HPDE6-E6E7 (cell line): ENCODE results near the gene FAM216A.
"Not testable (repeated sequence)": the region's sequence is repeated elsewhere in the genome, so short reads cannot be mapped to it uniquely, and the experiment has no call there.

ENCODE experiments used
- DNase-seq: peaks from one replicate; pipeline ENCODE4 v3.0.0; 2011; ENCODE audit warnings: missing footprints; ENCODE audit errors: extremely low spot score

Gene FAM216A, protein sequence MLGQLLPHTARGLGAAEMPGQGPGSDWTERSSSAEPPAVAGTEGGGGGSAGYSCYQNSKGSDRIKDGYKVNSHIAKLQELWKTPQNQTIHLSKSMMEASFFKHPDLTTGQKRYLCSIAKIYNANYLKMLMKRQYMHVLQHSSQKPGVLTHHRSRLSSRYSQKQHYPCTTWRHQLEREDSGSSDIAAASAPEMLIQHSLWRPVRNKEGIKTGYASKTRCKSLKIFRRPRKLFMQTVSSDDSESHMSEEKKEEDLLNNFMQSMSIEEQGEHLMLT

DNA sequence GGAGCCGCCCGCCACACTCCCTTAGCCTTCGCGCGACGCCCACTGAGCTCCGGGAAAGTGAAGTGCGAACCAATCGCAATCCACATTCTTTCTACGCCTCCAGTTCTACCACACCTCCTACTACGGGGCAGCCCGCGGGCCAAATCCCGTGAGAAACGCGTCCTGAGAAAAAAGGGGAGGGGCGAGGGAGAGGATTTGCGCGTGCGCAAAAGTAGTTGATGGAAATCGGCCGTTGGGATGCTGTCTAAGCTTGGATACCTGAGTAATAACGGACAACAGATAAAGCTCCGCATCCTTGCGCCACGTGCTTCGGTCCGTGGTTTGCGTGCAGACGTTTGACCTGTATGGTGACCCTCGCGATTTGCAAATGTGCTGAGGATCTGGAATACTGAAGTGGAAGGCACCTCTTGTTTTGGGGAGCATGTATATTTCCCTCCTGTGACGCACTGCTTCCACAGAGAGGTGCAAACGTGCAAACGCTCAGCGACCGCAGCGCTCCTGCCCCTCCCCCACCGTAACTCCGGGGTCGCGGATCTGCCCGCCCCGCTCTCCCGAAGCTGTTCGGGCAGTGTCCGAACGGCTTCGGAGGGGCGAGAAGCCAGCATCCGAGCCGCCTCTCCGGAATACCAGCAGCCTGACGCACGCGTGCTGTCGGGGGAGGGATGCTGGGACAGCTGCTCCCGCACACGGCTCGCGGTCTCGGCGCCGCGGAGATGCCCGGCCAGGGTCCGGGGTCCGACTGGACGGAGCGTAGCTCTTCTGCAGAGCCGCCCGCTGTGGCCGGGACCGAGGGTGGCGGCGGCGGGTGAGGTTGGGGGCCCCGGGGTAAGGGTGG lies at the start of gene FAM216A, which contains the start of gene GPN3:
Gene FAM216A, plus strand, starts transcription at position 632 of the 835 bp plus-strand sequence. Its CDS starts 31 bp downstream, at position 663.
Gene GPN3, minus strand, starts transcription at position 44 of the 835 bp plus-strand sequence. CDS start 54 bp downstream, outside the sequence.
- peak; percentile 94 for DNase-seq

DNA sequence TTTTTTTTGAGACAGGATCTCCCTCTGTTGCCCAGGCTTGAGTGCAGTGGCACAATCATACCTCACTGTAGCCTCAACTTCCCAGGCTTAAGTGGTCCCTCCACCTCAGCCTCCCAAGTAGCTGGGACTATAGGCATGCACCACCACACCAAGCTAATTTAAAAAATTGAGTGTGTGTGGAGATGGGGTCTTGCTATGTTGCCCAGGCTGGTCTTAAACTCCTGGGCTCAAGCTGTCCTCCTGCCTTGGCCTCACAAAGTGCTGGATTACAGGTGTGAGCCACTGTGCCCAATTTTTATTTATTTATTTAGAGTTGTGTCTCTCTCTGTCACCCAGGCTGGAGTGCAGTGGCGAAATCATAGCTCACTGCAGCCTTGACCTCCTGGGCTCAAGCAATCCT lies 48.0 kb upstream of the FAM216A start:
- not testable (repeated sequence) for DNase-seq

DNA sequence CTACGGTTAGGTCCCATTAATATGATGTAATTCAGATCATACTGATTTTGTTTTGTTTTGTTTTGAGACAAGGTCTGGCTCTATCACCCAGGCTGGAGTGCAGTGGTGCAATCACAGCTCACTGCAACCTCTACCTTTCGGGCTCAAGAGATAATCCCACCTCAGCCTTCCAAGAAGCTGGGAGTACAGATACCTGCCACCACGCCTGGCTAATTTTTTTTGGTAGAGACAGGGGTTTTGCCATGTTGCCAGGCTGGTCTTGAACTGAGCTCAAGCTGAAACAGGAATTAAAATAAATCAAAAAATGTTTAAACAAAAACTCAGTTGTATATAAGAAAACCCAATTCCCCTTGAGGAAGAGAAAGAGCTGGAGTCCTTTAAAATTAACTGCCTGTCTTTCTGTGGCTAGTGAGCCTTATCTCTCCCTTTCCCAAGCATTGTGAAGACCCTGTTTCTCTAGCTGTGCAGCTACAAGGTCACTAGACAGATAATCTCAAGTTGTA lies 47.4 kb upstream of the FAM216A start:
- no peak for DNase-seq

DNA sequence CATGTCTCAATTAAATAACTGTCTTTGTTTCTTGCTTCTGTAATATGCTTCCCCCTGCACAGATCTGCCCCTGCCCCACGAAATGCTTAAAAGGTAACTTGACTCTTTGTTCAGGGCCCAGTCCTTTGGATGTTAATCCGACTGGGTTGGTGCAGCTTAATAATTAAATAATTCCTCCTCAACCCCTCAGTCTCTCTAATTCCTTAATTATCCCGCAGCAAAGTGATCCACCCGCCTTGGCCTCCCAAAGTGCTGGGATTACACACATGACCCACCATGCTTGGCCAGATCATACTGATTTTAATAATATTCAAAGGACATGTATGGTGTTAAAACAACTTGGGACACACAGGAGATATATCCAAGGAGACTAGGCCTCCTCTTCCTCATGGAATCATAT lies 46.9 kb upstream of the FAM216A start:
- DNase-seq = no peak

DNA sequence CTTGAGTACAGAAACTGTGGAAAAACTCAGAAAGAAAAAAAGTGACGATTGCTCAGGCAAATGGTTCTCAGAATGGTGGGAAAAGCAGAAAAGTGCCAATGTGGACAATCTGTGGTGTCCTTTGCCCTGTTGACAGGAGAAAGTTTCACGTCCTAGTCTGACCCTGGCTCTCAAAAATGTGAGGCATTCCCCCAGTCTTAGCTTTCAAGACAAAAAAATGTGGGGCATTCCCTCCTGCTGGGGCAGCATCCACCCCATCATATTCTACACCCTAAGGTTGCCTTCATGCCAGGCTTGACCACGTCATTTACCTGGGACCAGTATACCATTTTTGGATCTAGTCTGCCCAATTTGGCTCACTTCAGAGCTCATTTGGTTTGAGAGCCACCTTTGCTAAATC lies 44.4 kb upstream of the FAM216A start:
- no peak for DNase-seq

DNA sequence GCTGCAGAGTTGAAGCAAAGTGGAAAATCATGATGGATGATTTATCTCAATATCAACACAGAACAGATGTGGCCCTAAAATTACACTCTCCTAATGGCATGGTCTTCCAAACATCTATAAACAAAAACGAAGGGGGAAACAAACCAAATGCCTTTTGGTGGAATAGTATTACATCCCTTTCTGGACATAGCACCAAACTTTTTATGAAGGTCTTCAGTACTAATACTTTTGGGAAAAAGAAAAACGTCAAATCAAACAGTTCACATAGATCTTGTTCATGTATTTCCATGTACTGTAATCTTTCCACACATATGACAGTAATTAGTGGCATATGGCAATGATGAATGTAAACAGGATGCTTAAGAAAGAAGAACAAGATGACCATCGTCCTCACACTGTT lies 42.2 kb upstream of the FAM216A start:
- DNase-seq = no peak

DNA sequence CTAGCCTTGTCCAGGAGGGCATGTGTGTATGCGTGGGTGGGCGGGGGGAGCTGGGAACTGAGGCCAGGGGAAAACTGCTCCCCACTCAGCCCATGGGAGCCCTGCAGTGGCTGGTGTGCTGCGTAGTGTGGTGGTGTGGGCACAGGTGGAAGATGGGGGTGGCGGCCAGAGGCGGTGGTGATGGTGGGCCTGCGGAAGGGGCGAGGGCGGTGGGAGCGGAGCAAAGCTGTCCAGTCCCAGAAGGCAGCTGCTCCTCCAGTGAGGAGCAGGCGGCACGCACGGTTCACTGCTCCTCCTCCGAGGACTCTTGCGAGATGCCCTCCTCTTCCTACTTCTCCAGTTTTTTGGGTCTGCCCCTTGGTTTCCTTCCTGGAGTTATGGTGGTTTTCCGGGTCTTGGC lies 39.0 kb upstream of the FAM216A start:
- DNase-seq = not testable (repeated sequence)

DNA sequence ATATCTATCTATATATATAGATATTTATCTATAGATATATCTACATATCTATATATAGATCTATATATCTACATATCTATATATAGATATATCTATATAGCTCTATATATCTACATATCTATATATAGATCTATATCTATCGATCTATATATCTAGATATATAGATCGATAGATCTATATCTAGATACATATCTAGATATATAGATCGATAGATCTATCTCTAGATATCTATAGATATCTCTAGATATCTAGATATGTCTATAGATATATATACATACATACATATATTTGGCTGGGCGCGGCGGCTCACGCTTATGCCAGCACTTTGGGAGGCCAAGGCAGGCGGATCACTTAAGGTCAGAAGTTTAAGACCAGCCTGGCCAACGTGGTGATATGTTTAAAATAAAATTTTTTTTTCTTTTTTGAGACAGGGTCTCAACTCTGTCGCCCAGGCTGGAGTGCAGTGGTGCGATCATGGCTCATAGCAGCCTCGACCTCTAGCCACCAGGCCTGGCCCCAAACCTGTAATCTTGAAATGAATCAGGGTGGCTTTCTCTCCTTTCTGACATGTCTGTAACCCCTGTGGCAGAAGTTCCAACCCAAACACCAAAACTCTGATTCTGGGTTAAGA lies 36.6 kb upstream of the FAM216A start:
- no peak for DNase-seq

DNA sequence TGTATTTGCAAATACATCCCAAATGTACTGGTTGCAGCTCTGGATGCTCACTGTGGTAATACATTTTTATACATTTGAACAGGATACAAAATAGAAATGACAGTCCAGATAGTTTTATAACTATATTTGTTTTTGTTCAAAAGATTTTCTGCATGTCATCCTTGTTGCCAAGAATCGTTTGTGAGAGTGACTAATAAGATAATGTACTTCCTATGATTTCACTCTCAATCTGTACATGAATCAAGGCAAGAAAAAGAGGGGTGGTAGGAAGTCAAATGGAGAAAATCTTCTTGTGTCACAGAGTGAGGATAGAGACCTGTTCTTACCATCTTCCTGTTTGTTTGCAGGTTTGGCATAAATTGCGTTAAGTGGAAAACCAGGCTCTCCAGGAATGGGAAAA lies 32.4 kb upstream of the FAM216A start:
- DNase-seq = no peak

DNA sequence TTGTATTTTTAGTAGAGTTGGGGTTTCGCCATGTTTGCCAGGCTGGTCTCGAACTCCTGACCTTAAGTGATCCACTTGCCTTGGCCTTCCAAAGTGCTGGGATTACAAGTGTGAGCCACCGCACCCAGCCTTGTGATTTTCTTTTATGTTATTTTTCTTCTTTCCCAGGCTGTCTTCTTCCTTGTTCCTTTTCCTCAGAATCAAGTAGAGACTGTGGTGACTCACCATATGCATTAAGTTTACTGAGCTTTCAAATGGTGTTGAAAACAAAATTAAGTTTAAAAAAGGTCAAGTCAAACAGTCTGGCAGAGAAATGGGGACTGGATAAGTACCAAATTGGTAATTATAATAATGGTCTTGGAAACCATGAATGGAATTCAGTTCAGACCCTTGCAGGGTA lies 24.2 kb upstream of the FAM216A start:
- DNase-seq = no peak

DNA sequence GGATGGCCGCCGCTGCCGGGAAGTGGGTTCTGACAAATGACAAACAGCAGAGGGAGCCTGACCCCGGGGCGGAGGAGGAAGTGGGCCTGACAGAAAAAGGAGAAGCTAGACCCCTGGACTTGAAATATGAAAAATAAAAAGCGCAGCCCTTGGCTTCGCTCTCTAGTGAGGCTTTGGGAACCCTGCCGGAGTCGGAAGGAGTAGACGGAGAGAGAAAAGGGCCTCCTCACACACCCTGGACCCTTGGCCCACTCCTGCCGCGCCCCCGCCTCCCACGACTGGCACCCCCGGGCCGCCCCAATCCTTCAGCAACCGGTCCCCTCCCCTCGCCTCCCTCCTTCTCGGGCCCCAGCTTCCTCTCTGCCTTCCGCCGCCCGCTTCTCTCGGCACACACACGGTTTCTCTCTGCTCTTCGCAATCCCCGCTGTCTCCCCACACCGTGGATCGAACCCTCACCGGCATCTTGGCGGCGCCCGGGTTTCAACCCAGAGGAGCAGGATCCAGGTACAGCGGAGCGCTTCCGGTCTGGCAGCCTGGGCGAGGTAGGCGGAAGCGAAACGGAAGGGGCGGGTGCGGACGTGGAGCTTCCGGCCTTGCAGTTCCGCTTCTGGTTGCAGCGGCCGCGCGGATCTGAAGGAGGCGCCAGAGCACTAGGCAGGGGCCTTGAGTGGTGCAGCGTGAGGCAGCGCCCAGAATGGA lies 18.7 kb upstream of the FAM216A start, which contains the start of gene ARPC3:
Gene ARPC3, minus strand, starts transcription at position 539 of the 699 bp plus-strand sequence. Its CDS starts 77 bp downstream, at position 462.
- peak; percentile 88 for DNase-seq

DNA sequence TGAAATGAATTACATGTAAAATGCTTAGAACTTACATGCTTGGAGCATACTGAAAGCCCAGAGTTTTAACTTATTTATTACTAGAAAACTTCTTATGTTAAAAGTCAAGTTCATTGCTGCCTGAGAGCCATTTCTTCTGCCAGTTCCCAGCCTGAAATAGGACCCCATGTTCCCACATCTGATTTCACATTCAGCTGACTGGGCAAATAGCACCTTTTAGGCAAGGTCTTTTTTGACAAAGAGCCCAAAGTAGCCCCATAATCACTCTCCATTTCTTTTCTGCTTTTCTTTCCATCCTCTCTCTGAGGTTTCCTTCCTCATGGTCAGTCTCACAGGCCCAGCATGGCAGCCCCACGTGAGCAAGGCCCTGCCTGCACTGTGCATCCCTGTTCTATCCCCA lies 17.4 kb upstream of the FAM216A start:
- no peak for DNase-seq

DNA sequence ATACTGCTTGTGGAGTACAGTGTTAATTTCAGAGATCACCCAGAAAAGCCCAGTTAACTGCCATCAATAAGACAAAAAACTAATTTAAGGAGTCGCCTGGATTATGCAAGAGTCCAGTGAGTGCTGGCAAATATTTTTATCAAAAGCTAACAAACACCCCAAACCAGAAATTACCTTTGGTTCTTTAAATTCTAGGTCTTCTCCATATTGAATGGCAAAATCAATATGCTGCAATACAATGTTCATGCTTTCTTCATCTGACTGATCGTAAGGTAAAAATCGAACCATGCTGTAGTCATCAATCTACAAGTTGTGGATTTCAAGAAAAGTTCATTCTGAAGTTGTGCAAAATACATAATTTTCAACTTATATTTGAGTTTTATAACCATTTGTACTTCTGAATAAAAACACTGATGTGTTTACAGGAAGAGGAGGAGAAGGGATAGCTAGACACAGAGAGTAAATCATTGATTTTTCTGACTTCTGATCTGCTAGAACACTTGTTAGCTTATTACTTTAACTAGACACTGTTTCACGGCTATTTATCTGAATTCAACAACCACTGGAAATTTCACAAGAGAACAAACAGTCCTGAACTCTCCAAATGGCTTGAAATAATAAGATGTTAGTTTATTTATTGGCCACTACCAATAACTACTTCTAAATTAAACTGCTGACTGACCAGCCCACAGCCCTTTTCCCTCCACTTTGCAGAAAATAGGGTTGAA lies 14.9 kb upstream of the FAM216A start:
- no peak for DNase-seq

DNA sequence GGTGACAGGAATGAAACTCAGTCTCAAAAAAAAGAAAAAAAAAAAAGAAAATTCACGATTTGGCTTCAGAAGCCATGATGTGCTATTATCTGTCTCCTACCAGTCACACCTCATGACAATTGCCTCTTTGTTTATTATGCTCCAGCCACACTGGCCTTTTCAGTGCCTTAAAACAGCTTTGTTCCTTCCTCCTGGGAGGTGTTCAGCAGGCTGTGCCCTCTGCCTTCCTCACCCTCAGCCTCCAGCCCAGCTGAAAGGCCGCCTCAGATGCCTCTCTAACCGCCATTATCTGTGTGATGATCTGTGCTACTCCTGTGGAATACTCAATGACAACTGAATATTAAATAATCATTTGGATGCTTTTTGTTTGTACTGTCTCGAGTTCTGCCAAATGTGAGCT lies 9.9 kb upstream of the FAM216A start:
- no peak for DNase-seq

DNA sequence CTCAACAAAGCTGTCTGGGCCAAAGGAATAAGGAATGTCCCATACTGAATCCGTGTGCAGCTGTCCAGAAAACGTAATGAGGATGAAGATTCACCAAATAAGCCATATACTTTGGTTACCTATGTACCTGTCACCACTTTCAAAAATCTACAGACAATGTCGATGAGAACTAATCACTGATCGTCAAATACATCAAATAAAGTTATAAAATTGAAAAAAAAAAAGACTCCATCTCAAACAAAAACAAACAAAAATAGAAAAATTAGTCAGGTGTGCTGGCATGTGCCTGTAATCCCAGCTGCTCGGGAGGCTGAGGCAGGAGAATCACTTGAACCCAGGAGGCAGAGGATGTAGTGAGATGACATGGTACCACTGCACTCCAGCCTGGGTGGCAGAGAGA lies 7.5 kb upstream of the FAM216A start:
- DNase-seq = not testable (repeated sequence)

DNA sequence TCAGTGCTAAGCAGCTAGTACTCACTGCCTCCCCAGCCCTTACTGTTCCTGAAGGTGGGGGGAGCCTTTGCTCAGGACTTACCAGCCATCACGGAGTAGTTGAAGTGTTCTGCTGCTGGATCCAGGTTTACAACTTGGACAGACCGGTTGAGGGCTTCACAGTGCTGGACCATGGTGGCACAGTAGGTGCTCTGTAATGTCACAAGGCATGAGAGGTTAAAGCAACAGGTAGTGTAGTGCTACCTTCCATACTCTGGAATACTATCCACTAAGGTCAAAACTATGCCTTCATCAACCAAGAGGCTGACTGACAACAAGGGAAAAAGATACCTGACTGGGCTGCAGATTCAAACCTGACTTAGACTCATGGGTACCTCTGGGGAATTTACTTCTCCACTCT lies 3.6 kb upstream of the FAM216A start:
- no peak for DNase-seq

DNA sequence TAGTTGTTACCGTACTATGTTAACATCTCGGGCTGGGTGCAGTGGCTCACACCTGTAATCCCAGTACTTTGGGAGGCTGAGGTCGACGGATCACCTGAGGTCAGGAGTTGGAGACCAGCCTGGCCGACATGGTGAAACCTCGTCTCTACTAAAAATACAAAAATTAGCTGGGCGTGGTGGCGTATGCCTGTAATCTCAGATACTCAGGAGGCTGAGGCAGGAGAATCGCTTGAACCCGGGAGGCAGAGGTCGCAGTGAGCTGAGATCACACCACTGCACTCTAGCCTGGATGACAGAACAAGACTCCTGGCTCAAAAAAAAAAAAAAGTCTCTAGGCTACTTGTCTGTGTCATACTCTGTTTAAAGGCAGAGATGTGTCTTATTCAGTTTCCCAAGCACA lies 2.9 kb upstream of the FAM216A start:
- not testable (repeated sequence) for DNase-seq

DNA sequence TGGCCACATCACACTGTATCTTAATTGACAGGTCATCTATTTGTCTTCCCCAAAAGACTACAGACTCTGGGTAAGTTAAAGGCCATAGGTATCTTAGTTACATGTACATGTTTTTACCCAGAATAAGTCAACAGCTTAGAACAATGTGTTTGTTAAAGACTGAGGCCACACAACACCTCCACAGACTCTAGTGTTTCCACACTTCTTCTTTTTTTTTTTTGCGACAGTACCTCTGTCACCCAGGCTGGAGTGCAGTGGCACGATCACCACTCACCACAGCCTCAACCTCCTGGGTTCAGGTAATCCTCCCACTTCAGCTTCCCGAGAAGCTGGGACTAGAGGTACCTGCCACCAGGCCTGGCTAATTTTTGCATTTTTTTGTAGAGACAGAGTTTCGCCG lies 1.9 kb upstream of the FAM216A start:
- no peak for DNase-seq

DNA sequence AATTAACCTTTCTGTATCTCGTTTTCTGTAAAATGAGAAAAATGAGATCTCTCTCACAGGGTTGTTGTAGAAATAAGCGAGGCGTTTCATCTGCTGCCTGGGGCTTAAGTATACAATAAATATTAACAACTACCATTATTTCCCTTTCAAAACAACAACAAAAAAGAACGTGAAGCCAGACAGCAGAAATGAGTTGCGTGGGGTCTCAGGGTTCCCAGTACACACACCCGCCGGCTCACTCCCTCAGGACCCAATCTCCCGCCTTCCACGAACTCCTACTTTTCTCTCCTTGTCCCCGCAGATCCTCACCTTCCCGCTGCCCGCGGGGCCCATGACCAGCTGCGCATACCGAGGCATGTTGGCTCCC lies 815 bp upstream of the FAM216A start:
- no peak for DNase-seq

DNA sequence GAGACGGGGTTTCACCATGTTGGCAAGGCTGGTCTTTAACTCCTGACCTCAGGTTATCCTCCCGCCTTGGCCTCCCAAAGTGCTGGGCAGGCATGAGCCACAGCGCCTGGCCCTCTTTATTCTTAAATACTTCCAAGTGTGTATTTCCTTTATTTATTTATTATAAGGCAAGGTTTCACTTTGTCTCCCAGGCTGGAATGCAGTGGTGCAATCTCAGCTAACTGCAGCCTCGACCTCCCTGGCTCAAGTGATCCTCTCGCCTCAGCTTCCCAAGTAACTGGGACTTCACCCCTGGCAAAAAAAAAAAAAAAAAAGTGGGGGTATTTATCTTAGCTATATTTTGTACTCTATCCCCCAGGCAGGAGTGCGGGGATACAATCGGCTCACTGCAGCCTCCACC lies 6.8 kb downstream of the FAM216A start:
- no peak for DNase-seq
